K562 (cell line): ENCODE results near the gene CDKN1B. TPM values are rescaled to one million over a fixed set of nuclear protein-coding genes. Genes with fewer than 3 reads are reported as not detected.
A peak's percentile ranks its signal among the peaks of the same experiment; 100 is the strongest.

Experiments
- CCAR2 ChIP-seq: fragments of 200-400 bp; formaldehyde crosslinking; IDR thresholded peaks from 2 replicates; pipeline ENCODE4 v1.6.1; 2017; ENCODE audit warnings: mild to moderate bottlenecking, low read depth, low read length
- CHD7 ChIP-seq: fragments of 200-600 bp; sonication (generic); IDR thresholded peaks from one replicate; pipeline ENCODE4 v1.6.1; 2012; ENCODE audit warnings: mild to moderate bottlenecking, low read depth, low read length, inconsistent platforms
- EP400 ChIP-seq: fragments of 450-650 bp; IDR thresholded peaks from 2 replicates; pipeline ENCODE4 v1.6.1; 2017; ENCODE audit warnings: antibody characterized with exemption, mild to moderate bottlenecking, moderate library complexity
- NFE2L1 ChIP-seq: fragments of 450-650 bp; IDR thresholded peaks from 2 replicates; pipeline ENCODE4 v1.6.1; 2016; ENCODE audit warnings: missing genetic modification characterization, low read depth, mild to moderate bottlenecking, missing compliant biosample characterization, moderate library complexity, borderline replicate concordance
- TFE3 ChIP-seq: fragments of 450-650 bp; formaldehyde crosslinking; IDR thresholded peaks from 2 replicates; pipeline ENCODE4 v1.4.0; 2020; ENCODE audit warnings: mild to moderate bottlenecking, mixed read lengths
- USF1 ChIP-seq: sonication (generic); formaldehyde crosslinking; IDR thresholded peaks from 2 replicates; pipeline ENCODE4 v1.9.0; 2022; ENCODE audit warnings: mild to moderate bottlenecking, missing genetic modification reagents
- ZBTB11 ChIP-seq, 3 experiments: fragments of 200-800 bp in 1 of 3; fragments of 250-450 bp in 1 of 3; fragments of 450-650 bp in 1 of 3; sonication (Bioruptor Pico) in 1 of 3; sonication (Bioruptor generic) in 1 of 3; formaldehyde crosslinking in 1 of 3; IDR thresholded peaks; 2 replicates each; pipeline versions ENCODE4 v1.6.1 to v1.8.0; 2016 to 2022; ENCODE audit warnings: mild to moderate bottlenecking in 2 of 3, missing genetic modification characterization in 2 of 3, missing compliant biosample characterization in 1 of 3, moderate library complexity in 1 of 3
- ZNF311 ChIP-seq: fragments of 250-450 bp; sonication (Bioruptor Pico); IDR thresholded peaks from 2 replicates; pipeline ENCODE4 v1.4.0; 2020; ENCODE audit warnings: mild to moderate bottlenecking, moderate library complexity
- polyA plus RNA-seq, 8 experiments: library from polyadenylated mRNA; depleted of rRNA in 4 of 8; stranded (reverse) in 5 of 8; unstranded in 3 of 8; fragments of >200 nt; fragmentation: Nextera tagmentation in 2 of 8; fragmentation: Illumina TruSeq in 1 of 8; extraction: Ambion mirVana in 2 of 8; extraction: Trizol in 1 of 8; gene quantifications; 2 replicates each; pipeline versions ENCODE4 v1.2.1 to v1.2.3, GENCODE V29; 2011 to 2014; ENCODE audit warnings: inconsistent platforms in 1 of 8, missing spikeins in 1 of 8
- total RNA-seq, 7 experiments: library from RNA; depleted of rRNA in 6 of 7; stranded (reverse); fragments of >200 nt in 6 of 7; fragmentation: Illumina TruSeq in 2 of 7; extraction: Trizol in 2 of 7; gene quantifications; 2 replicates each; pipeline versions ENCODE4 v1.2.1 to v1.2.3, GENCODE V29; 2011 to 2021; ENCODE audit warnings: low replicate concordance in 1 of 7

Gene CDKN1B
- total and polyA plus RNA-seq, 9 of the 15 experiments (the other 6 are each of a cell fraction or from before 2014, with no cell fraction given): 2.6 to 35.2 (median 15.5) TPM

GRCh38 chr12:12716793-12717585, at the start of gene CDKN1B (continued):
- no peak for TF ChIP-seq CHD7
- TF ChIP-seq CCAR2: no peak
- peak; percentile 53 for TF ChIP-seq EP400
- TF ChIP-seq ZNF311 (CRISPR knock-in tag): no peak
- no peak for TF ChIP-seq NFE2L1
- peak; percentile 52 for TF ChIP-seq USF1 (CRISPR knock-in tag)
- no peak for TF ChIP-seq TFE3
- peak in 1 of 3 experiments; percentile 49; a peak in 1 of 6 replicates for TF ChIP-seq ZBTB11 (CRISPR knock-in tag; IDR thresholded peaks at IDR 0.05)
